ENCODE measurements around the gene PSKH1.

Gene PSKH1

GRCh38 chr16:67939507-67940445, 46.7 kb downstream of the PSKH1 start:
- peak in 1 of 2 donors; percentile 40 for DNase-seq (ENCODE audit: low read depth in 1 of 2, low spot score in 1 of 2)

GRCh38 chr16:67940446-67941089, 47.5 kb downstream of the PSKH1 start:
- no peak for DNase-seq (ENCODE audit: low read depth in 1 of 2, low spot score in 1 of 2)

GRCh38 chr16:67941469-67942199, 48.6 kb downstream of the PSKH1 start:
- DNase-seq (ENCODE audit: low read depth in 1 of 2, low spot score in 1 of 2), result no peak

- no peak for DNase-seq (ENCODE audit: low read depth in 1 of 2, low spot score in 1 of 2)
Measured at GRCh38 chr16:67942200-67942509, 49.1 kb downstream of the PSKH1 start.

GRCh38 chr16:67942510-67943255, 49.6 kb downstream of the PSKH1 start:
- no peak for DNase-seq (ENCODE audit: low read depth in 1 of 2, low spot score in 1 of 2)

GRCh38 chr16:67943256-67943618, 50.2 kb downstream of the PSKH1 start:
- DNase-seq (ENCODE audit: low read depth in 1 of 2, low spot score in 1 of 2), result no peak

- no peak for DNase-seq (ENCODE audit: low read depth in 1 of 2, low spot score in 1 of 2)
Measured at GRCh38 chr16:67943619-67944504, 50.8 kb downstream of the PSKH1 start, which contains the start of gene LCAT. Gene LCAT, minus strand, starts transcription at chr16:67944120. Its CDS starts 19 bp downstream, at chr16:67944101.

GRCh38 chr16:67944690-67945391, 51.8 kb downstream of the PSKH1 start:
- DNase-seq (ENCODE audit: low read depth in 1 of 2, low spot score in 1 of 2), result no peak

- no peak for DNase-seq (ENCODE audit: low read depth in 1 of 2, low spot score in 1 of 2)
Measured at GRCh38 chr16:67945392-67945933, 52.4 kb downstream of the PSKH1 start.

- no peak for DNase-seq (ENCODE audit: low read depth in 1 of 2, low spot score in 1 of 2)
Measured at GRCh38 chr16:67946128-67946569, 53.1 kb downstream of the PSKH1 start.

GRCh38 chr16:67946966-67947558, 54.0 kb downstream of the PSKH1 start:
- no peak for DNase-seq (ENCODE audit: low read depth in 1 of 2, low spot score in 1 of 2)

- DNase-seq (ENCODE audit: low read depth in 1 of 2, low spot score in 1 of 2), result no peak
Measured at GRCh38 chr16:67948015-67948414, 55.0 kb downstream of the PSKH1 start.

- DNase-seq (ENCODE audit: low read depth in 1 of 2, low spot score in 1 of 2), result no peak
Measured at GRCh38 chr16:67949645-67950044, 56.6 kb downstream of the PSKH1 start.

GRCh38 chr16:67950335-67950843, 57.3 kb downstream of the PSKH1 start:
- DNase-seq (ENCODE audit: low read depth in 1 of 2, low spot score in 1 of 2), result no peak

GRCh38 chr16:67951485-67951884, 58.4 kb downstream of the PSKH1 start:
- DNase-seq (ENCODE audit: low read depth in 1 of 2, low spot score in 1 of 2), result no peak

- no peak for DNase-seq (ENCODE audit: low read depth in 1 of 2, low spot score in 1 of 2)
Measured at GRCh38 chr16:67953641-67954375, 60.8 kb downstream of the PSKH1 start.

- DNase-seq (ENCODE audit: low read depth in 1 of 2, low spot score in 1 of 2), result no peak
Measured at GRCh38 chr16:67954421-67955196, 61.6 kb downstream of the PSKH1 start.

Data from activated CD4-positive, alpha-beta T cell treated with anti-CD3 and anti-CD28 coated beads, Interleukin-2, amount 50 U/mL, for 24 hours (primary cell).